8988T (cell line): ENCODE measurements around the gene CELSR2.
"Not testable (repeated sequence)": the region's sequence is repeated elsewhere in the genome, so short reads cannot be mapped to it uniquely, and the experiment has no call there.

Experiments used
- DNase-seq: peaks from one replicate; pipeline ENCODE4 v3.0.0; 2011

CELSR2 gene

GRCh38 chr1:109281680-109282496, 32.5 kb downstream of the CELSR2 start:
- no peak for DNase-seq

GRCh38 chr1:109282497-109282951, 33.2 kb downstream of the CELSR2 start:
- no peak for DNase-seq

- DNase-seq: peak; percentile 87
Measured at GRCh38 chr1:109282952-109283747, 33.8 kb downstream of the CELSR2 start, which contains the start of gene PSRC1. PSRC1 (minus strand) TSS chr1:109283145.

DNA sequence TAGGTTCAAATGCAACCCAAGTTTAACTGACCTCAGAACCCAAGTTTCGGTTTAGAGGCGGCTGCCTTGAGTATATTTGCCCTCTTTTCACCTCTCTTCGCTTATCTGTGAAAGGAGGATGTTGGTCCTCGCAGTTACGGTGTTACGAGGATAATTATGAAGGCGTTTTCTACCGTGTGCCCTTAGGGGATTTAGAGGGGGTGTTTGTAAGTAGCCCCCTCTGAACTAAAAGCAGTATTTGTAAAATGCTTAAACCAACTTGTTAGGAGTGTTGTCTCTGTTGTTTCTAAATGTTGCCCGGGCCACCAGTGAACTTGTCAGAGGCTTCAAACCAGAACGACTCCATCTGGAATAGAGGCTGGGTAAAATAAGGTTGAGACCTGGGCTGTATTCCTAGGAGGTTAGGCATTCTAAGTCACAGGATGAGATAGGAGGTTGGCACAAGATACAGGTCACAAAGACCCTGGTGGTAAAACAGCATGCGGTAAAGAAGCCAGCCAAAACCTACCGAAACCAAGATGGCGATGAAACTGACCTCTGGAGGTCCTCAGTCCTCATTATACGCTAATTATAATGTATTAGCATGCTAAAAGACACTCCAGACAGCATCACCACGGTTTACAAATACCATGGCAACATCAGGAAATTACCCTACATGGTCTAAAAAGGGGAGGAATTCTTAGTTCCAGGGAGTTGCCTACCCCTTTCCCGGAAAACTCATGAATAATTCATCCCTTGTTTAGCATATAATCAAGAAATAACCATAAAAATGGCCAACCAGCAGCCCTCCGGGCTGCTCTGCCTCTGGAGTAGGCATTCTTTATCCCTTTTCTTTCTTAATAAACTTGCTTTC, 34.6 kb downstream of the CELSR2 start:
- DNase-seq: no peak

GRCh38 chr1:109286762-109287161, 37.4 kb downstream of the CELSR2 start:
- not testable (repeated sequence) for DNase-seq

DNA sequence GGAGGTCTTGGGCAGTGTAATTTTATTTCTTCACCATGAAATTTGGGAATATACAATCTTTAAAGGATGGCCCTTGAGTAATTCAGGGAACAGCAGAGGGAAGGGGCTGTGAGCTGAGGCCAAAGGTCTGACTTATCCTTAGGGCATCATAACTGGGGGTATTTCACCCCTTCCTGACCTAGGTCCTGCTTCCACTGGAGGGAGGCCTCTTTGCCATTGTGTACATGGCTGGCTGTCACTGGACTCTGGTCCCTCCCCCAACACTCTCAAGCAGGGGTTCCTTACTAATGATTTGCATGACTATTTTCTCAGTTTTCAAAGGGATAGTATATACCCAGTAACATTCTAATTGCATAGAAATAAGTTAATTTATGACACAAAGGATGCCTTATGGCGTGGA, 40.8 kb downstream of the CELSR2 start:
- DNase-seq: no peak

DNA sequence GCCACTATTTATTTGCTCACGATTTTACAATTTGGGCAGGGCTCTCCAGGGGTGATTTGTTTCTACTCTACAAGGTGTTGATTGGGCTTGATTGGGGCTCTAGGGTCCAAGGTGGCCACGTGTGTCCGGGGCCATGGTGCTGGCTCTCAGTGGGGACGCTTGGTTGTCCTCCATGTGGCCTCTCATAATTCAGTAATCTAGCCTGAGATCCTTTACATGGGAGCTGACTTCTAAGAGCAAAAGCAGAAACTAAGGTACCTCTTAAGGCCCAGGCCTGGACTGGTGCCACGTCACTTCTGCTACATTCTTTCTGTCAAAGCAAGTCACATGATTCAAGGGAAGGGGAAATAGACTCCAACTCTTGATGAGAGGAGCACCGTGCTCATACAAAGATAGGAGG, 41.7 kb downstream of the CELSR2 start:
- no peak for DNase-seq

GRCh38 chr1:109292364-109292763, 43.0 kb downstream of the CELSR2 start:
- DNase-seq: no peak

DNA sequence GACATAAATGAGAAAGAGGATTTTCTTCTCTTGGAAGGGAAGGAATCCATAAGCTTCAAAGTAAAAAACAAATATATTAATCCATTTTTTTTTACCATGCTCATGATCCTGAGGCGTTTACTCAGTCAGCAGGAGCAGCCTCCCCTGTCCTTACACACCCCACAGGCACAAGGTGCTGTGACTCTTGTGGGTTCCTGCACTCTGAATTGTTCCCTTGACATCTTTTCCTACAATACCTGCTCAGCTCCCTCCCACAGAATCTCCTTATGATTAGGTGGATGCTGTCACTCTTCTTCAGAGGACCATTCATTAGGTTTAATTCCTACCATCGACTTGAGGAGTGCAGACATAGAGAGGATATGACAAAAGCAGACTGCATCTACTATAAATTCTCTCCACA, 43.7 kb downstream of the CELSR2 start:
- DNase-seq: no peak

DNA sequence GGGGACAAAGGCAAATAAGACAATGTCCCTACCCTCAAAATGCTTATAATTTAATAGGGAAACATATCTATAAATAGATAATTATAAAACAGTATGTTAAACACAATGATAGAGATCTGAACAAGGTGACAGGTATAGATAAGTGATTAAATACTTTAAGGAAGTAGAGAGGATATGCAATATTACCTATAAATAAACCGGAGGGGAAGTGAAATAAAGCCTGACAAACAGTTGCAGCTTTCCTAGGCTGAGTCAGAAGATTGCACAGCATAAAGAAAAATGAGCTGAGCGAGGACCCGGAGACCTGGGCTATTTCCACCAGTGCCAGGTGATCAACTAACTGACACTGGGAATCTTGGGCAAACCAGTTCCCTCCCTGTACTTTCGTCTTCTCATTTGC, 45.1 kb downstream of the CELSR2 start:
- no peak for DNase-seq

DNA sequence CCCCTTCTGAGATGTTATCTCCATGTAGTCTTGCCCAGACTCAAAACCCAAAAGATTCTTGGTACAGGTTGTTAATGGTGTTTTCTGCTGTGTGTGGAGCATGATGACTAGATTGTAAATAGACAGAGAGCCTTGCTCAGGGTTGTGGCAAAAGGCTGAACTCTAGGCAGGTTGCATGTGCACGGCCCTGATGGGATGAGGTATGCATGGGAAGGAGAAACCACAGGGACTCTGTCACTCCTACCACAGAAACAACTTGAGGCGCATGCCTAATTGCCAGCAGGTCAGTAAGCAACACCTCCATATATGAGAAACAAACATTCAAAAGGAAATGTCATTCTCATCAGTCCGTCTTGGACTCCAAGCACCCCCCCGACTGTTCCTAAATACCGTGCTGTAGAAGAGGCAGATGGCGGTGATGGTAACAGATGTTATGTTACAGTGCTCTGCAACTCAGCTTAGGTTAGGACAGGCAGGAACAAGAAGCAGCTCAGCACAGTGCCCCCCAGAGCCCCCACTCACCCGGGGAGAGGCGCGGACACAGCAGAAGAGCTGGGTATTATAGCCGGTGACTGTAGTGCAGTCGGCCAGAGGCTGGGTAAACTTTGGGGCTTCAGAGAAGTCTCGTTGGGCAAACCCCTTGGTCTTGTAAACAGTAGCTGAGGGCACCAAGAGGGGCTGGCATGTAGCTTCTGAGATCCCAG, 46.5 kb downstream of the CELSR2 start:
- DNase-seq: no peak

DNA sequence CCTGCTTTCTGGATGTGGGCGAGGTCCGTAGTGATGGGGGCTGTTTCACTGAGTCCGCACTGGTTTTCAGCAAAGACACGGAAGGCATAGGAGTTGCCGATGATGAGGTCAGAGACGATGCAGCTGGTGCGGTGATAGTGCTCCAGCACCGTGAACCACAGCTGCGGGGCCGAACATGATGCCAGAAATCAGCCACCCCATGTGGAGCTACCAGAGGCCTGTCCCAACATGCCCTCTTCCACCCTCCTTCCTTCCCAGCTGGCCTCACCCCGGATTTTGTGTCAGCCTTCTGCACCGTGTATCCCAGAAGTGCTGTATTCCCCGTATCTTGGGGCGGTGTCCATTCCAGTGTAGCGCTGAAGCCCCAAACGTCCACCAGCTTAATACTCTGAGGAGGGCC, 47.4 kb downstream of the CELSR2 start:
- DNase-seq: no peak

DNA sequence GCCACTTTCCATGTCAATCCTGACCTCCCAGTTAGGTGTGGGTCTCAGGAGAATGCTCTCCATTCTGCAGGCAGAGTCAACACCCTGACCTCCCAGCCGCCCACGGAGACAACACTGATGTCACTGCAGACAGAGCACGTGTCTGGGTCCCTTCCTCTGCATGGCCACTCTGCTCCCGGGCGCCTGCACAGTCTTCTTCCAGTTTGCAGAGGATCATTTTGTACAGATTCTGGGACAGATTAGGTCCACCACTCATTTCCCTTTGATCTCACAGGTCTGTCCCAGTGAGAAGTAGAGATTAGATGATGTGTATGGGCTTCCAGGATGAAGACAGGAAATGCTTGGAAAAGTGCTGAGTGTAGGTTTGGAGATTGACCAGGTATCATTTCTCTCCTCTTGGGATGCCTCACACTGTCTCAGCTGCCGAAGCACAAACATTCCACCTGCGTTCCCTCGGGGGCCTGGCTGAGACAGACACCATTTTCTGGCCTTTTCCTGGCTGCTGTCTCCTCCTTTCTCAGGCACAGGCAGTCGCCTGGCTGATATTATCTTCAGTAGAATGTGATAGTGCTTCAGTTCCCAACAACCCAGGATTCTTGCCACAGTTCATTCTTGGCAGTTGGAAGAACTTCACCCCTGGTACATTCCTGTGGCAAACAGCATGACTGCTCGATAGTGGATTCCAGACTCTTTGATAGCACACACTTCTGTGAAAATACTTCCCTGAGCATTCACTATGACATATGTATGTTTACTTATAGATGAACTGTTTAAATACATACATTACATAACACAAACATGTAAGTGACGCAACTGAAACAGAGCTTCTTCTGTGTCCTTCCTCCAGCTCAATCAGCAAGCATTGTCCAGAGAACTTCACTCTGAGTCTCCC, 49.6 kb downstream of the CELSR2 start:
- no peak for DNase-seq

- no peak for DNase-seq
Measured at GRCh38 chr1:109299558-109300343, 50.4 kb downstream of the CELSR2 start.

DNA sequence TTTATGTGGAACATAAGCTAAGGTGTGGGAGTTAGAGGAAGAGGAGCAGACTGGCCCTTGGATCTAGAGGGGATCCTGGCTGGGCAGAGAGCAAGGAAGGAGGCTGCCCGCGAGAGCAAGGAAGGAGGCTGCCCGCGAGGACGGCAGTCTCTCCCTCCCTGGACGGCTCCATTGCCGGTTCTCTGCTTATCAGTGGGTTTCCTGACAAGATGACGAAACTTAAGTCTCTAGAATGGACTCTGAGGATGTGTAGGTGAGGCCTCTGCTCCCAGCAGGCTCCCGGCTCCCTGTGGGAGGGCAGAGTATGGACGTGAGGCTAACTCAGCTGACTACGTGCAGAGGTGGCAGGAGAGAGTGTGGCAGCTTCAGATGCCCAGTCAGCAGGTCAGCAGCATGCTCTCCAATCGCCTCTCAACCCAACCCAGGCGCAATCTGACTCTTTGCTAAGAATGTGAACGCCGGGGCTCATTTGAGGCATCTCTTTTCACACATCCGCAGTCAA, 51.4 kb downstream of the CELSR2 start:
- DNase-seq: no peak

- DNase-seq: no peak
Measured at GRCh38 chr1:109301874-109302273, 52.5 kb downstream of the CELSR2 start.

- DNase-seq: no peak
Measured at GRCh38 chr1:109304226-109304920, 55.0 kb downstream of the CELSR2 start.

DNA sequence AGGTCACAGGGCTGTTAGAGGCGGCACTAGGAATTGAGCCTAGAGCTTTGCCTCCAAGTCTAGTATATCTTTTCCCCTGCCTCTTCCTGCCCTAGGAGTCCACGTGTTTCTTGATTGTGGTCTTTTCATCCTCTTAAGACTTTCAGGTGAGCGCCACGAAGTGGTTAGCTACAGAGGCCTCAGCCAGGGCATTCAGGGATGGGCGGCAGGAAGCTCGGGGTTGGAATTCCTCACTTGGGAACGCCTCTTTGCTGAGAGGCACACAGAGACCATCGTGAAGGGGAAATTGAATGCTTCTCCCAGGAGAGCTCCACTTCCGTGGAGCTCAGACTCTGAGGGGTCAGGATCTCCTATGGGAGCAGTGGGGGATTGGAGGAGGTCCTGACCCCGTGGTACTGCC, 56.7 kb downstream of the CELSR2 start:
- DNase-seq: not testable (repeated sequence)

DNA sequence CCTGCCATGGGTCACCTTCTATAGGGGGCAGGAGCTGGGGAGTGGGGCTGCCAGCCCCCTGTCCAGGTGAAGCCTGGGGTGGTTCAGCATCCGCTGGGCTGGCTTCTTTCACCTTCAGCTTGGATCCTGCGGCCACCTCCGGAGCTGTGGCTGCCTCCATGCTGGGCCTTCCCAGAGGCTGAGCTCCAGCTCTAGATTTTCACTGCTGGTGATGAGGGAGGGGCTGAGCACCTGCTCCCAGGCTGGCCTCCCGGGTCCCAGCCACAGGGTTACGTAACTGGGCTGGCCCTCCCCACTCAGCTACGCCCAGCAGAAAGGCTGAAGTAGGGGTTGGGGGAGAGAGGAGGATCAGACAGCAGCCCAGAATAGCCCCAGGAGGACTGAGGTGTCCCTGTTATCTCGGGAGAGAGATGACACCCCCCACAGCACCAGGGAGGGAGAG, 57.5 kb downstream of the CELSR2 start, which contains the start of gene MYBPHL:
Gene MYBPHL, minus strand, starts transcription at position 180 of the 442 bp plus-strand sequence. Its CDS starts 20 bp downstream, at position 160.
- no peak for DNase-seq
